K562 (cell line): ENCODE results near the gene MYBPC3. TPM values are rescaled to one million over a fixed set of nuclear protein-coding genes. Genes with fewer than 3 reads are reported as not detected.

Experiments
- CHD4 ChIP-seq: fragments of 200-600 bp; sonication (generic); IDR thresholded peaks from 3 replicates; pipeline ENCODE4 v1.6.1; 2012; ENCODE audit warnings: low read depth, mild to moderate bottlenecking, mixed read lengths, low read length, inconsistent platforms; ENCODE audit not compliant: insufficient read depth, insufficient replicate concordance, poor library complexity, severe bottlenecking
- ELF4 ChIP-seq: fragments of 450-650 bp; formaldehyde crosslinking; IDR thresholded peaks from 2 replicates; pipeline ENCODE4 v1.4.0; 2022; ENCODE audit warnings: missing genetic modification characterization
- ESRRB ChIP-seq: fragments of 250-450 bp; sonication (Bioruptor Pico); IDR thresholded peaks from 2 replicates; pipeline ENCODE4 v1.5.0; 2020; ENCODE audit warnings: mild to moderate bottlenecking, moderate library complexity, borderline replicate concordance
- GATAD2B ChIP-seq: fragments of 450-650 bp; IDR thresholded peaks from 2 replicates; pipeline ENCODE4 v1.6.1; 2017; ENCODE audit warnings: mild to moderate bottlenecking, borderline replicate concordance
- IRF9 ChIP-seq: fragments of 450-650 bp; IDR thresholded peaks from 2 replicates; pipeline ENCODE4 v1.6.1; 2016; ENCODE audit warnings: missing biosample characterization, missing genetic modification characterization
- MCM7 ChIP-seq, 2 experiments: fragments of 450-650 bp; IDR thresholded peaks; 2 replicates each; pipeline ENCODE4 v1.6.1; 2016 to 2018
- MGA ChIP-seq: fragments of 450-650 bp; IDR thresholded peaks from 2 replicates; pipeline ENCODE4 v1.6.1; 2016; ENCODE audit warnings: mild to moderate bottlenecking, moderate library complexity
- PRMT5 ChIP-seq: sonication (generic); formaldehyde crosslinking; IDR thresholded peaks from 2 replicates; pipeline ENCODE4 v1.5.0; 2020; ENCODE audit warnings: missing genetic modification reagents
- ZEB2 ChIP-seq: fragments of 450-650 bp; IDR thresholded peaks from 2 replicates; pipeline ENCODE4 v1.6.1; 2016
- ZNF184 ChIP-seq: sonication (generic); formaldehyde crosslinking; IDR thresholded peaks from 2 replicates; pipeline ENCODE4 v1.5.0; 2020; ENCODE audit warnings: missing genetic modification reagents
- ZNF347 ChIP-seq: fragments of 450-650 bp; formaldehyde crosslinking; IDR thresholded peaks from 2 replicates; pipeline ENCODE4 v1.4.0; 2020; ENCODE audit warnings: low read depth, mild to moderate bottlenecking, moderate library complexity
- ZNF639 ChIP-seq, 2 experiments: fragments of 200-800 bp in 1 of 2; sonication (Bioruptor generic) in 1 of 2; sonication (generic) in 1 of 2; formaldehyde crosslinking in 1 of 2; IDR thresholded peaks in 1 of 2; conservative IDR thresholded peaks in 1 of 2; 2 replicates each; pipeline versions ENCODE4 v1.5.0 to v1.6.1; 2016 to 2020; ENCODE audit warnings: missing compliant biosample characterization in 1 of 2, missing genetic modification characterization in 1 of 2, missing genetic modification reagents in 1 of 2
- polyA plus RNA-seq, 8 experiments: library from polyadenylated mRNA; depleted of rRNA in 4 of 8; stranded (reverse) in 5 of 8; unstranded in 3 of 8; fragments of >200 nt; fragmentation: Nextera tagmentation in 2 of 8; fragmentation: Illumina TruSeq in 1 of 8; extraction: Ambion mirVana in 2 of 8; extraction: Trizol in 1 of 8; gene quantifications; 2 replicates each; pipeline versions ENCODE4 v1.2.1 to v1.2.3, GENCODE V29; 2011 to 2014; ENCODE audit warnings: inconsistent platforms in 1 of 8, missing spikeins in 1 of 8
- total RNA-seq, 7 experiments: library from RNA; depleted of rRNA in 6 of 7; stranded (reverse); fragments of >200 nt in 6 of 7; fragmentation: Illumina TruSeq in 2 of 7; extraction: Trizol in 2 of 7; gene quantifications; 2 replicates each; pipeline versions ENCODE4 v1.2.1 to v1.2.3, GENCODE V29; 2011 to 2021; ENCODE audit warnings: low replicate concordance in 1 of 7

MYBPC3 gene
- total and polyA plus RNA-seq, 9 of the 15 experiments (the other 6 are each of a cell fraction or from before 2014, with no cell fraction given) = 0.01 TPM; not detected in 8

GRCh38 chr11:47378010-47378835 is 25.7 kb upstream of the MYBPC3 start, which contains the start of gene SPI1 (continued):
- peak in 1 of 2 experiments; percentile 72; a peak in 1 of 4 replicates for TF ChIP-seq ZNF639 (CRISPR knock-in tag; conservative IDR thresholded peaks at IDR 0.05 in 1 of 2, IDR thresholded peaks at IDR 0.05 in 1 of 2)
- no peak for TF ChIP-seq ZNF184
- no peak for TF ChIP-seq ZEB2
- TF ChIP-seq MCM7 (IDR thresholded peaks at IDR 0.05) = no peak
- TF ChIP-seq MGA = peak; percentile 68
- TF ChIP-seq ZNF347 (CRISPR knock-in tag) = no peak
- TF ChIP-seq IRF9 (tag) = no peak
- no peak for TF ChIP-seq ESRRB
- no peak for TF ChIP-seq PRMT5
- no peak for TF ChIP-seq CHD4
- TF ChIP-seq ELF4 (CRISPR knock-in tag) = peak; percentile 89
- TF ChIP-seq GATAD2B = no peak; the same call in 1 of the 2 replicates
